Left colon (tissue), 2 donors: ENCODE results near the gene TNRC6A. TPM values are rescaled to one million over a fixed set of nuclear protein-coding genes. Genes with fewer than 3 reads are reported as not detected.
A peak's percentile ranks its signal among the peaks of the same experiment; 100 is the strongest.
"Not testable (repeated sequence)": the region's sequence is repeated elsewhere in the genome, so short reads cannot be mapped to it uniquely, and the experiment has no call there.

Source experiments
- ATAC-seq: fragments of 200-7000 bp; cut with Tn5 transposase; one replicate; pipeline ENCODE4 v1.9.1; 2020; ENCODE audit warnings: mild to moderate bottlenecking, moderate library complexity
- DNase-seq, 2 donors: peaks; one replicate each; pipeline ENCODE4 v3.0.0-alpha.2; 2020
- intact Hi-C, 2 donors: fragments of 100-400 bp; cut with DNase I in 1 of 2; cut with micrococcal nuclease in 1 of 2; formaldehyde crosslinking; loops; one replicate each; pipeline versions ENCODE4 v1.11.2 to v1.14.0; 2022; cut with DNase I, micrococcal nuclease
- total RNA-seq, 2 donors: library from RNA; stranded (reverse); fragmentation: NEBNext Ultra II Directional; extraction: Animal tissue kit (Norgen Biotek cat#: 25700); gene quantifications; one replicate each; pipeline ENCODE4 v1.2.1, GENCODE V29; 2021
- donor health status: DM: no; HTN: no; CAD: no.
- donor health status: DM: yes; HTN: yes; CAD: no.

Gene TNRC6A
- total RNA-seq, 2 donors from 2014 or later = 29.6 to 36.2 TPM

- intact Hi-C loops = no loop called here
- DNase-seq = no peak
- ATAC-seq = no peak
Observed at GRCh38 chr16:24789881-24790280, 60.4 kb downstream of the TNRC6A start.

GRCh38 chr16:24800586-24800985 lies 71.1 kb downstream of the TNRC6A start:
- ATAC-seq (peak; percentile 39), DNase-seq (no peak)
- intact Hi-C loops = loop anchor here in 1 of 2 donors (10.0 kb wide), 1 partner anchor 236 kb away; no protein-coding TSS in a partner anchor

- ATAC-seq = no peak
- intact Hi-C loops = loop anchor here in 1 of 2 donors (10.0 kb wide), 1 partner anchor 237 kb away; no protein-coding TSS in a partner anchor
- DNase-seq = no peak
Observed at GRCh38 chr16:24801761-24802302, 72.4 kb downstream of the TNRC6A start.

GRCh38 chr16:24805484-24805883 lies 76.0 kb downstream of the TNRC6A start:
- DNase-seq (no peak), ATAC-seq (no peak)
- intact Hi-C loops = loop anchor here in 1 of 2 donors (10.0 kb wide), 1 partner anchor 241 kb away; no protein-coding TSS in a partner anchor

- intact Hi-C loops = loop anchor here in 1 of 2 donors (10.0 kb wide), 1 partner anchor 242 kb away; no protein-coding TSS in a partner anchor
- ATAC-seq (no peak), DNase-seq (no peak)
Observed at GRCh38 chr16:24807301-24807700, 77.8 kb downstream of the TNRC6A start.

GRCh38 chr16:24810951-24811843 lies 81.7 kb downstream of the TNRC6A start:
- peak; percentile 65 for ATAC-seq
- intact Hi-C loops = no loop called here

GRCh38 chr16:24812813-24813212 lies 83.4 kb downstream of the TNRC6A start:
- ATAC-seq, intact Hi-C loops: not testable (repeated sequence)

More at GRCh38 chr16:24810951-24811843, 81.7 kb downstream of the TNRC6A start:
- no peak for DNase-seq

GRCh38 chr16:24815021-24815420 lies 85.6 kb downstream of the TNRC6A start:
- ATAC-seq (no peak), DNase-seq (no peak)
- intact Hi-C loops = no loop called here

More at GRCh38 chr16:24812813-24813212, 83.4 kb downstream of the TNRC6A start:
- not testable (repeated sequence) for DNase-seq

GRCh38 chr16:24816688-24817087 lies 87.2 kb downstream of the TNRC6A start:
- no peak for ATAC-seq
- intact Hi-C loops = no loop called here
- DNase-seq = no peak

- intact Hi-C loops = no loop called here
- ATAC-seq (no peak), DNase-seq (no peak)
Observed at GRCh38 chr16:24819462-24820040, 90.1 kb downstream of the TNRC6A start.

GRCh38 chr16:24820522-24820921 lies 91.1 kb downstream of the TNRC6A start:
- DNase-seq (no peak), ATAC-seq (no peak)
- intact Hi-C loops = no loop called here

- intact Hi-C loops = no loop called here
- no peak for DNase-seq
- no peak for ATAC-seq
Observed at GRCh38 chr16:24821129-24821528, 91.7 kb downstream of the TNRC6A start.

GRCh38 chr16:24822542-24822941 lies 93.1 kb downstream of the TNRC6A start:
- ATAC-seq = peak; percentile 13
- intact Hi-C loops = no loop called here
- peak in 1 of 2 donors; percentile 38 for DNase-seq

- intact Hi-C loops = no loop called here
- DNase-seq (no peak), ATAC-seq (no peak)
Observed at GRCh38 chr16:24822974-24823373, 93.5 kb downstream of the TNRC6A start.

GRCh38 chr16:24825696-24826095 lies 96.2 kb downstream of the TNRC6A start:
- intact Hi-C loops = no loop called here
- DNase-seq = no peak

GRCh38 chr16:24826096-24826690 lies 96.7 kb downstream of the TNRC6A start:
- ATAC-seq = no peak
- no peak for DNase-seq
- intact Hi-C loops = no loop called here

More at GRCh38 chr16:24825696-24826095, 96.2 kb downstream of the TNRC6A start:
- ATAC-seq = no peak

GRCh38 chr16:24826817-24827566 lies 97.5 kb downstream of the TNRC6A start:
- ATAC-seq (no peak), DNase-seq (no peak)
- intact Hi-C loops = no loop called here

- DNase-seq (no peak), ATAC-seq (no peak)
- intact Hi-C loops = no loop called here
Observed at GRCh38 chr16:24829153-24829552, 99.7 kb downstream of the TNRC6A start.
